ENCODE measurements around the gene NGDN.

The NGDN gene

DNA sequence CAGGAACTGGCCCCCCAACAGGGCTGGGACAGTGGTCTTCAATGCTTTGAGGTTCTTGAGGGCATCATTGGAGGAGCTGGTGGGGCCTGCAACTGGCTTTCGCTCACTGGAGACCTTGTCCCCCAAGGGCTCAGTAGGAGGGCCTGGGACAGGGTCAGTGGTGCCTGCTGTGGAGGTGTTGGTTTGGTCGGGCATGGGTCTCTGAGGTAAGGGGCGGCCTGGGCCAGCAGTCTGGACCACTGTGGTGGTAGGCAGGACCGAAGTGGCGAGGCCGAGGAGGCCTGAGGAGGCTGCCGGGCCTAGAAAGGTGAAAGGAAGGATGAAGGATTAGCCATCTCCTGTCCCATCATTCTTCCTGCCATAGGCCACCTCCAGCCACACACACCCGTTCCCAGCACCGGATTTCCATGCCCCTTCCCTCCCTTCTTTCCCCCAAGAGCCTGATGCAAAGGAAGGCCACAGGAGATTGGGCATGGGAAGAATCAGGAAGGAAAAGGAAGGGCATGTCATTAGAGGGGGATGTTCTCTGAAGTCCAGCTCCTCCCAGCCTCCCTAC, 53.2 kb downstream of the NGDN start:
- DNase-seq (ENCODE audit: low read depth in 2 of 2) = no peak

DNA sequence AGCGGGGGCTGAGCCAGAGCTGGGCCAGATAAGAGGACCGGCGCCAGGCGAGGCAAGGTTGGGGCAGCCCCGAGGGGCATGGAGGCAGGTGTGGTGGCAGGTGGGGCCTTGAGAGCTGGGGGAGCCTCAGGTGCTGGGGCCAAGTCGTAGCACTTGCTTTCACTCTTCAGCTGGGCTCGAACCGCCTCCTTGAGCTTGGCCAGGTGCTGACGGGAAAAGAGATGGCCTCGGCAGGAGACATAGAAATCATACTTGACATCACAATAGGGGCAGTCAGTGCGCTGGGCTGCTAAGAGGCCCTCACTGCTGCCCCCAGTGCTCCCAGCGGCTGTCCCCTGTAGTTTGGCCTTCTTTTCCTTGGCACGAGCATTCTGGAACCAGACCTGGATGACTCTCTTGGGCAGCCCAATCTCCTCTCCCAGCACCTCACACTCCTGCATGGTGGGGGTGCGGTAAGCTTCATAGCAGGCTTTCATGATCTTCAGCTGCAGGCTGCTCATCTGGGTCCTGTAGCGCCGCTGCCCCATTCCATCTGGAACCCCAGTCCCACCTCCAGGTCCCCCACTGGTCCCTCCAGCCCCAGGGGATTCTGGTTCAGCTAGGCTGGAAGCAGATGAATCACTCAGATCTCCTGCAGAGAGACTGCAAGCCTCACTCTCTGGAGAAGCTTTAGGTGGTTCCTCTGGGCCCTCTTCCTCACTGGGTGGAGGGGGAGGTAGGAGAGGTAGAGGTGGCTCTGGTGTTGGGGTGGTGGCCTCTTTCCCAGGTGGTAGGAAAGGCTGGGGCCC, 53.9 kb downstream of the NGDN start:
- DNase-seq (ENCODE audit: low read depth in 2 of 2) = no peak

GRCh38 chr14:23524954-23525353, 55.5 kb downstream of the NGDN start:
- no peak for DNase-seq (ENCODE audit: low read depth in 2 of 2)

DNA sequence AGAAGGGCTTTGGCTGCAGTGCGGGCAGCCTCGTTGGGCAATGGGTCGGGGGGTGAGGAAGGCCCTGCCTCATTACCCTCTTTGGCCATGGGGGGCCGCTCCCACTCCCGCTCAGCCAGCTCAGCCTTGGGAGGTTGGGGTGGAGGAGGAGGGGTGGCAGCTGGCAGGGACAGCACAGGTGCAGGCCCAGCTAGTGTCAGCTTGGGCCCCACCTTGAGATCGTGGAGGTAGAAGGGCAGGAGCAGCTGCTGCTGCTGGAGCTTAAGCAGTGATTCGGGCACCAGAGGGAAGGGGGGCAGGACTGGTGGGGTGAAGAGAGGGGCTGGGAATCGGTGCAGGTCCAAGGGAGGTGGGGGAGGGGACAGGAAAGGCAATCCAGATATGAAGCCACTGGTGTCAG, 56.1 kb downstream of the NGDN start:
- DNase-seq (ENCODE audit: low read depth in 2 of 2) = no peak

Data from stimulated activated CD8-positive, alpha-beta memory T cell treated with anti-CD3 and anti-CD28 coated beads, Interleukin-2, amount 100 ng/mL, for 48 hours (primary cell).